OCI-LY7 (cell line): ENCODE measurements around the gene NBPF20. TPM values are rescaled to one million over a fixed set of nuclear protein-coding genes. Genes with fewer than 3 reads are reported as not detected.
A peak's percentile ranks its signal among the peaks of the same experiment; 100 is the strongest.
"Not testable (repeated sequence)": the region's sequence is repeated elsewhere in the genome, so short reads cannot be mapped to it uniquely, and the experiment has no call there.

Source experiments
- Bru-seq: library from RNA; stranded (reverse); fragments of 400-500 nt; gene quantifications from one replicate; lab custom pipeline; 2021; lab: Mats Ljungman, UMichigan
- BruChase-seq, 2 experiments: library from RNA; stranded (reverse); fragments of 400-500 nt; gene quantifications; one replicate each; lab custom pipeline; 2021; lab: Mats Ljungman, UMichigan
- BruUV-seq: library from RNA; stranded (reverse); fragments of 400-500 nt; replicated peaks from 2 replicates; lab custom pipeline; 2021; lab: Mats Ljungman, UMichigan
- CTCF ChIA-PET: fragments of 300-600 bp; sonication (Branson Sonifier 250); formaldehyde crosslinking; loops from one replicate; lab custom pipeline; 2022; ENCODE audit warnings: antibody characterized with exemption; ENCODE audit not compliant: unreplicated experiment; lab: Charles Lee
- POLR2A ChIA-PET: fragments of 300-600 bp; sonication (Branson Sonifier 250); formaldehyde crosslinking; loops from one replicate; lab custom pipeline; 2022; ENCODE audit warnings: antibody characterized with exemption; lab: Charles Lee
- DNase-seq: peaks from one replicate; pipeline ENCODE4 v3.0.0-alpha.2; 2015; ENCODE audit warnings: low spot score
- H2AFZ ChIP-seq: fragments of 200-600 bp; sonication (generic), shearing (Covaris generic); 2 replicates; pipeline ENCODE4 v1.6.1; 2014; ENCODE audit warnings: mild to moderate bottlenecking, antibody characterized with exemption, low read length, moderate library complexity
- H3K27ac ChIP-seq: fragments of 200-600 bp; sonication (generic); 2 replicates; pipeline ENCODE4 v1.5.1; 2014; ENCODE audit warnings: mixed run types, low read depth, mild to moderate bottlenecking, moderate library complexity, low read length, inconsistent platforms; ENCODE audit not compliant: poor library complexity, severe bottlenecking
- H3K36me3 ChIP-seq: fragments of 200-600 bp; sonication (generic); 2 replicates; pipeline ENCODE4 v1.6.1; 2014; ENCODE audit warnings: mild to moderate bottlenecking, antibody characterized with exemption, low read length, moderate library complexity, mixed read lengths; ENCODE audit not compliant: insufficient read depth
- H3K4me1 ChIP-seq: fragments of 200-600 bp; sonication (generic); 2 replicates; pipeline ENCODE4 v1.5.1; 2014; ENCODE audit warnings: mild to moderate bottlenecking, low read length; ENCODE audit not compliant: insufficient read depth, poor library complexity, severe bottlenecking
- H3K4me2 ChIP-seq: fragments of 200-600 bp; sonication (generic); 2 replicates; pipeline ENCODE4 v1.6.1; 2014; ENCODE audit warnings: mild to moderate bottlenecking, low read length
- H3K4me3 ChIP-seq: fragments of 200-600 bp; sonication (generic); 2 replicates; pipeline ENCODE4 v1.5.1; 2014; ENCODE audit warnings: mild to moderate bottlenecking, low read depth, low read length; ENCODE audit not compliant: poor library complexity, severe bottlenecking
- H3K79me2 ChIP-seq: fragments of 200-600 bp; sonication (generic); 2 replicates; pipeline ENCODE4 v1.6.1; 2016; ENCODE audit warnings: low read depth, mild to moderate bottlenecking, low read length, moderate library complexity, mixed read lengths; ENCODE audit not compliant: insufficient read depth
- H3K9me2 ChIP-seq: fragments of 200-600 bp; sonication (generic); 2 replicates; pipeline ENCODE4 v1.6.1; 2016; ENCODE audit warnings: mild to moderate bottlenecking, low read length, mixed read lengths; ENCODE audit not compliant: insufficient read depth
- H3K9me3 ChIP-seq: fragments of 200-600 bp; sonication (generic); 2 replicates; pipeline ENCODE4 v1.6.1; 2014; ENCODE audit warnings: mild to moderate bottlenecking, mixed run types, low read length, mixed read lengths
- H4K20me1 ChIP-seq: fragments of 200-600 bp; sonication (generic); 2 replicates; pipeline ENCODE4 v1.6.1; 2014; ENCODE audit warnings: mild to moderate bottlenecking, antibody characterized with exemption, low read length, moderate library complexity, mixed read lengths; ENCODE audit not compliant: insufficient read depth
- CTCF ChIP-seq: fragments of 200-600 bp; sonication (generic); conservative IDR thresholded peaks from 2 replicates; pipeline ENCODE4 v1.5.1; 2014; ENCODE audit warnings: mild to moderate bottlenecking, antibody characterized with exemption, low read length, moderate library complexity, mixed read lengths
- EZH2phosphoT487 ChIP-seq: fragments of 200-600 bp; sonication (generic); IDR thresholded peaks from 2 replicates; pipeline ENCODE4 v1.6.1; 2018; ENCODE audit warnings: low read depth, borderline replicate concordance, mild to moderate bottlenecking, mixed run types, antibody characterized with exemption, low read length, moderate library complexity, mixed read lengths
- intact Hi-C: fragments of 100-400 bp; cut with micrococcal nuclease; formaldehyde crosslinking; loops from one replicate; pipeline ENCODE4 v1.10.0; 2022; ENCODE audit not compliant: unreplicated experiment
- long read RNA-seq: library from polyadenylated mRNA; stranded (forward); transcript quantifications from one replicate; pipeline ENCODE4 v2.0.0, GENCODE V29; 2022
- total RNA-seq, 2 experiments: library from RNA; depleted of rRNA in 1 of 2; stranded (reverse); fragments of >200 nt in 1 of 2; shearing (Covaris generic) in 1 of 2; gene quantifications; 2 replicates each; pipeline ENCODE4 v1.2.3, GENCODE V29; 2014 to 2022

The NBPF20 gene
- total RNA-seq (2014; rRNA removed; shearing (Covaris generic)), result 3.8 and 4.4 TPM in 2 replicates
- 6.5 and 6.7 TPM in 2 replicates for total RNA-seq (2022)
- percentile 37 among the genes with signal in this experiment for Bru-seq, nascent RNA
- BruChase-seq, experiment 1, labeled RNA remaining after a 6-hour chase, result percentile 39 among the genes with signal in this experiment
- percentile 40 among the genes with signal in this experiment for BruChase-seq, experiment 2, labeled RNA remaining after a 2-hour chase
- long read RNA-seq, partial matches to known transcripts, result 3 of 20 reads
- long read RNA-seq, other reads (novel, unspliced or antisense), result 17 of 20 reads

GRCh38 chr1:145425436-145426029 is at the start of gene NBPF20:
Gene NBPF20, minus strand, starts transcription at chr1:145425603. Its CDS starts 20,331 bp downstream, at chr1:145405272.
- Histone ChIP-seq H3K4me2 (peak within 1 kb of the TSS; percentile 97), H3K27ac (no peak within 1 kb of the TSS), H3K4me1 (no peaks in the 10 kb centered on the region), H3K79me2 (no peaks in the 10 kb centered on the region), H3K36me3 (no peaks in the 10 kb centered on the region), H2AFZ (peak within 1 kb of the TSS; percentile 83), H3K4me3 (peak within 1 kb of the TSS; percentile 73), H3K9me3 (peaks cover 7% of the 10 kb centered on the region; the same call in 1 of the 2 replicates), H3K9me2 (no peaks in the 10 kb centered on the region), H4K20me1 (no peaks in the 10 kb centered on the region)
- TF ChIP-seq CTCF, result no peak
- no peak for TF ChIP-seq EZH2phosphoT487
- DNase-seq, result peak; percentile 85
- ChIA-PET CTCF (no interaction called here), POLR2A (no interaction called here)
- no TSS peak for BruUV-seq
- intact Hi-C loops, result no loop called here

GRCh38 chr1:145474837-145475368 is 49.5 kb upstream of the NBPF20 start:
- DNase-seq, BruUV-seq, POLR2A ChIA-PET, H2AFZ ChIP-seq, H4K20me1 ChIP-seq, H3K9me3 ChIP-seq, H3K4me3 ChIP-seq, intact Hi-C loops, H3K79me2 ChIP-seq, CTCF ChIA-PET, H3K36me3 ChIP-seq, H3K4me1 ChIP-seq, H3K27ac ChIP-seq, H3K4me2 ChIP-seq, H3K9me2 ChIP-seq: not testable (repeated sequence)

- BruUV-seq, H3K4me1 ChIP-seq, H2AFZ ChIP-seq, H3K4me2 ChIP-seq, H3K27ac ChIP-seq, H3K79me2 ChIP-seq, POLR2A ChIA-PET, intact Hi-C loops, CTCF ChIA-PET, H3K36me3 ChIP-seq, H3K9me3 ChIP-seq, H3K9me2 ChIP-seq, H3K4me3 ChIP-seq, H4K20me1 ChIP-seq, DNase-seq: not testable (repeated sequence)
These were observed 47.3 kb upstream of the NBPF20 start for GRCh38 chr1:145472731-145473130.

- H3K9me2 ChIP-seq, H4K20me1 ChIP-seq, CTCF ChIA-PET, H3K4me2 ChIP-seq, H3K36me3 ChIP-seq, H3K27ac ChIP-seq, H3K9me3 ChIP-seq, DNase-seq, H3K4me3 ChIP-seq, H2AFZ ChIP-seq, BruUV-seq, H3K79me2 ChIP-seq, POLR2A ChIA-PET, intact Hi-C loops, H3K4me1 ChIP-seq: not testable (repeated sequence)
These were observed 46.0 kb upstream of the NBPF20 start for GRCh38 chr1:145471365-145471764.

GRCh38 chr1:145465405-145466144 is 40.2 kb upstream of the NBPF20 start:
- H4K20me1 ChIP-seq, H3K79me2 ChIP-seq, CTCF ChIA-PET, H3K36me3 ChIP-seq, H3K4me1 ChIP-seq, H3K9me2 ChIP-seq, intact Hi-C loops, H2AFZ ChIP-seq, H3K9me3 ChIP-seq: not testable (repeated sequence)
- POLR2A ChIA-PET, result interaction anchor here (0.6 to 0.9 kb wide), 3 partner anchors 185 to 582 kb away, joined by 3 to 5 read pairs (median 3); no protein-coding TSS in a partner anchor
- H3K27ac ChIP-seq, result peak overlapping the region; percentile 39
- peak overlapping the region; percentile 49 for H3K4me3 ChIP-seq
- DNase-seq, result peak; percentile 89
- H3K4me2 ChIP-seq, result peak overlapping the region; percentile 52
- BruUV-seq, result TSS peak; percentile 100
